Measurements from ENCODE around the gene GALNT10. TPM values are rescaled to one million over a fixed set of nuclear protein-coding genes. Genes with fewer than 3 reads are reported as not detected.

Gene GALNT10
- total and polyA plus RNA-seq, 2 experiments from 2014 or later = 3.2 to 12.9 TPM

- Mint-ChIP-seq H3K36me3 (ENCODE audit: low read depth) (no peaks in the 10 kb centered on the region), H3K4me1 (peaks cover 12% of the 10 kb centered on the region), H3K27me3 (ENCODE audit: insufficient read depth, low read depth, poor library complexity) (no peaks in the 10 kb centered on the region), H3K27ac (no peak overlapping the region), H3K9me3 (no peaks in the 10 kb centered on the region), H3K4me3 (no peak overlapping the region)
- H3F3A ChIP-seq (replicated peaks; ENCODE audit: low read depth) = no peaks in the 10 kb centered on the region
- no peaks in the 10 kb centered on the region for H3K9me2 ChIP-seq (ENCODE audit: insufficient read depth)
- TF ChIP-seq CTCF (conservative IDR thresholded peaks at IDR 0.05; ENCODE audit: low read depth in 2 of 2) = peak; percentile 85 to 91
- TF ChIP-seq EZH2 (IDR thresholded peaks at IDR 0.05; ENCODE audit: low read depth, unreplicated experiment) = no peak
- TF ChIP-seq STAT1 (IDR thresholded peaks at IDR 0.05; ENCODE audit: unreplicated experiment) = no peak
- TF ChIP-seq REST (IDR thresholded peaks at IDR 0.05; ENCODE audit: unreplicated experiment) = no peak
- H3K27ac ChIP-seq (ENCODE audit: low read depth) = no peak overlapping the region
- no peaks in the 10 kb centered on the region for H4K20me1 ChIP-seq (replicated peaks; ENCODE audit: insufficient read depth)
- DNase-seq (ENCODE audit: low spot score) (peak; percentile 85), ATAC-seq (peak; percentile 95)
- no peaks in the 10 kb centered on the region for H3K36me3 ChIP-seq (ENCODE audit: insufficient read depth)
- H3K27me3 ChIP-seq (ENCODE audit: insufficient read depth) = no peaks in the 10 kb centered on the region
- peak overlapping the region; percentile 52; the same call in 1 of the 2 replicates for H3K4me2 ChIP-seq
- H2AFZ ChIP-seq = peak overlapping the region; percentile 79
- H3K79me2 ChIP-seq (replicated peaks; ENCODE audit: insufficient read depth) = no peaks in the 10 kb centered on the region
- H3K4me1 ChIP-seq (ENCODE audit: insufficient read depth) = peaks cover 12% of the 10 kb centered on the region; the same call in 1 of the 2 replicates
- no peak overlapping the region for H3K4me3 ChIP-seq
Measured at GRCh38 chr5:154179846-154180710, 10.5 kb upstream of the GALNT10 start.

- Histone ChIP-seq H4K20me1 (replicated peaks; ENCODE audit: insufficient read depth) (no peaks in the 10 kb centered on the region), H2AFZ (peak overlapping the region; percentile 19; the same call in 1 of the 2 replicates), H3K36me3 (ENCODE audit: insufficient read depth) (no peaks in the 10 kb centered on the region), H3F3A (replicated peaks; ENCODE audit: low read depth) (no peaks in the 10 kb centered on the region), H3K9me2 (ENCODE audit: insufficient read depth) (no peaks in the 10 kb centered on the region), H3K79me2 (replicated peaks; ENCODE audit: insufficient read depth) (no peaks in the 10 kb centered on the region), H3K4me3 (no peak overlapping the region), H3K27ac (ENCODE audit: low read depth) (no peak overlapping the region), H3K4me2 (peak overlapping the region; percentile 52), H3K4me1 (ENCODE audit: insufficient read depth) (peaks cover 12% of the 10 kb centered on the region; the same call in 1 of the 2 replicates), H3K27me3 (ENCODE audit: insufficient read depth) (no peaks in the 10 kb centered on the region)
- H3K27ac Mint-ChIP-seq = no peak overlapping the region
- H3K36me3 Mint-ChIP-seq (ENCODE audit: low read depth) = no peaks in the 10 kb centered on the region
- ATAC-seq = no peak
- H3K27me3 Mint-ChIP-seq (ENCODE audit: insufficient read depth, low read depth, poor library complexity) = no peaks in the 10 kb centered on the region
- H3K4me3 Mint-ChIP-seq = no peak overlapping the region
- H3K4me1 Mint-ChIP-seq = peaks cover 10% of the 10 kb centered on the region
- no peaks in the 10 kb centered on the region for H3K9me3 Mint-ChIP-seq
- TF ChIP-seq EZH2 (IDR thresholded peaks at IDR 0.05; ENCODE audit: low read depth, unreplicated experiment) (no peak), JUNB (IDR thresholded peaks at IDR 0.05; ENCODE audit: unreplicated experiment) (no peak), REST (IDR thresholded peaks at IDR 0.05; ENCODE audit: unreplicated experiment) (no peak), NANOG (IDR thresholded peaks at IDR 0.05; ENCODE audit: borderline replicate concordance) (no peak), ZNF331 (CRISPR knock-in tag; IDR thresholded peaks at IDR 0.05; ENCODE audit: low read depth) (no peak), ZNF114 (CRISPR knock-in tag; IDR thresholded peaks at IDR 0.05) (no peak)
- no peak for DNase-seq (ENCODE audit: low spot score)
Measured at GRCh38 chr5:154181161-154181560, 9.4 kb upstream of the GALNT10 start.

Data from GM23338 (cell line).